ENCODE data around the gene HSF2. TPM values are rescaled to one million over a fixed set of nuclear protein-coding genes. Genes with fewer than 3 reads are reported as not detected.
"Not testable (repeated sequence)": the region's sequence is repeated elsewhere in the genome, so short reads cannot be mapped to it uniquely, and the experiment has no call there.

Gene HSF2
- total and polyA plus RNA-seq, 7 donors: 3.5 to 37.1 (median 22.4) TPM

GRCh38 chr6:122452509-122452908 lies 53.1 kb downstream of the HSF2 start:
- intact Hi-C loops (cut with DNase I): loop anchor here (5.0 kb wide), 1 partner anchor 45 kb away; no protein-coding TSS in a partner anchor
- TF ChIP-seq POLR2A (IDR thresholded peaks at IDR 0.05) (no peak), CTCF (IDR thresholded peaks at IDR 0.05) (no peak), EP300 (IDR thresholded peaks at IDR 0.05) (no peak), POLR2AphosphoS5 (IDR thresholded peaks at IDR 0.05) (no peak)
- Histone ChIP-seq H3K27ac (no peak overlapping the region), H3K4me1 (peaks cover 0 to 9% (median 0%) of the 10 kb centered on the region in 4 donors), H3K36me3 (peaks cover 0 to 100% (median 42%) of the 10 kb centered on the region in 4 donors), H3K9me3 (no peaks in the 10 kb centered on the region), H3K27me3 (no peaks in the 10 kb centered on the region), H3K4me3 (no peak overlapping the region)
- DNase-seq: no peak
- 71% methylated on average over 1 of the region's 1 CpG for WGBS, 2 donors

DNA sequence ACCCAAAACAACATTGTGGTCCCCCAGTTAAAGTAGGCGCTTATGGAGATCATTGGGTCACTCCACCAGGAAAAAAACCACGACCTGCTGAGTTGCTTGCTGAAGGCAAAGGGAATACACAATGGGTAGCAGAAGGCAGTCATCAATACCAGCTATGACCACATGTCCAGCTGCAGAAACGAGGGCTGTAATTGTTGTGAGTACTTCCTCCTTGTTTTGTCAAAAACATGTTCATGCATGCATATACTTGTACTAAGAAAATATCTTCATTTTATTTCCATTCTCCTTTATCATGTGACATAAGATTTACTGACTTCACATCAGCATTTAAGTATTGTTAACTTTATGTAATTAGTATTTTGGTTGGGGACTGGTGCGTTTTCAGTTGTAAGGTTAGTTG lies 55.2 kb downstream of the HSF2 start:
- 85 to 93% methylated on average over 4 of the region's 4 CpGs for WGBS, 2 donors
- intact Hi-C loops (cut with DNase I): loop anchor here (5.0 kb wide), 1 partner anchor 47 kb away; no protein-coding TSS in a partner anchor
- Histone ChIP-seq H3K27me3 (no peaks in the 10 kb centered on the region), H3K4me3 (no peak overlapping the region), H3K27ac (no peak overlapping the region), H3K9me3 (no peaks in the 10 kb centered on the region), H3K36me3 (peaks cover 0 to 85% (median 42%) of the 10 kb centered on the region in 4 donors), H3K4me1 (peaks cover 0 to 31% (median 11%) of the 10 kb centered on the region in 4 donors)
- TF ChIP-seq EP300 (IDR thresholded peaks at IDR 0.05): no peak
- no peak for TF ChIP-seq POLR2A (IDR thresholded peaks at IDR 0.05)
- no peak for TF ChIP-seq CTCF (IDR thresholded peaks at IDR 0.05)
- no peak for TF ChIP-seq POLR2AphosphoS5 (IDR thresholded peaks at IDR 0.05)
- no peak for DNase-seq

GRCh38 chr6:122455116-122455515 lies 55.7 kb downstream of the HSF2 start:
- H3K9me3 ChIP-seq; H3K4me3 ChIP-seq; H3K27me3 ChIP-seq; H3K27ac ChIP-seq; DNase-seq; intact Hi-C loops (cut with DNase I): not testable (repeated sequence)
- peaks cover 0 to 81% (median 39%) of the 10 kb centered on the region in 4 donors for H3K36me3 ChIP-seq
- 92 to 93% methylated on average over 1 of the region's 1 CpG for WGBS, 2 donors
- peaks cover 0 to 35% (median 15%) of the 10 kb centered on the region in 4 donors for H3K4me1 ChIP-seq

- H3K9me3 ChIP-seq: no peaks in the 10 kb centered on the region
- TF ChIP-seq POLR2AphosphoS5 (IDR thresholded peaks at IDR 0.05): no peak
- TF ChIP-seq EP300 (IDR thresholded peaks at IDR 0.05): no peak
- TF ChIP-seq POLR2A (IDR thresholded peaks at IDR 0.05): no peak
- TF ChIP-seq CTCF (IDR thresholded peaks at IDR 0.05): no peak
- 93 to 94% methylated on average over 1 of the region's 1 CpG for WGBS, 2 donors
These were observed 58.6 kb downstream of the HSF2 start for GRCh38 chr6:122458087-122458486.

GRCh38 chr6:122459240-122459639 lies 59.8 kb downstream of the HSF2 start:
- Histone ChIP-seq H3K4me1 (peaks cover 0 to 68% (median 34%) of the 10 kb centered on the region in 4 donors), H3K4me3 (no peak overlapping the region), H3K27ac (no peak overlapping the region), H3K36me3 (peaks cover 0 to 39% (median 8%) of the 10 kb centered on the region in 4 donors), H3K9me3 (no peaks in the 10 kb centered on the region), H3K27me3 (no peaks in the 10 kb centered on the region)
- intact Hi-C loops (cut with DNase I): no loop called here
- no peak for TF ChIP-seq POLR2A (IDR thresholded peaks at IDR 0.05)
- no peak for TF ChIP-seq CTCF (IDR thresholded peaks at IDR 0.05)
- no peak for TF ChIP-seq POLR2AphosphoS5 (IDR thresholded peaks at IDR 0.05)
- no peak for TF ChIP-seq EP300 (IDR thresholded peaks at IDR 0.05)
- WGBS, 2 donors: 14 to 43% methylated on average over 2 of the region's 2 CpGs
- DNase-seq: no peak

More at GRCh38 chr6:122458087-122458486, 58.6 kb downstream of the HSF2 start:
- Histone ChIP-seq H3K36me3 (peaks cover 0 to 51% (median 19%) of the 10 kb centered on the region in 4 donors), H3K27me3 (no peaks in the 10 kb centered on the region), H3K27ac (no peak overlapping the region), H3K4me3 (no peak overlapping the region), H3K4me1 (peaks cover 0 to 57% (median 30%) of the 10 kb centered on the region in 4 donors)
- intact Hi-C loops (cut with DNase I): no loop called here
- no peak for DNase-seq

GRCh38 chr6:122459865-122460416 lies 60.5 kb downstream of the HSF2 start:
- H3K9me3 ChIP-seq; H3K27me3 ChIP-seq; H3K4me3 ChIP-seq; intact Hi-C loops (cut with DNase I); DNase-seq; H3K27ac ChIP-seq: not testable (repeated sequence)
- 87 to 95% methylated on average over 8 of the region's 8 CpGs for WGBS, 2 donors
- H3K4me1 ChIP-seq: peaks cover 0 to 75% (median 34%) of the 10 kb centered on the region in 4 donors
- H3K36me3 ChIP-seq: peaks cover 0 to 33% (median 5%) of the 10 kb centered on the region in 4 donors
